Bronchial epithelial cell (primary cell): ENCODE results near the gene APBB2. TPM values are rescaled to one million over a fixed set of nuclear protein-coding genes. Genes with fewer than 3 reads are reported as not detected.

Experiments used
- DNase-seq: peaks from one replicate; pipeline ENCODE4 v3.0.0-alpha.2; 2010; ENCODE audit warnings: low read depth
- FAIRE-seq: peaks from 2 replicates; lab custom pipeline; 2011; peaks lifted over from hg19 to GRCh38; lab: Jason Lieb, UNC
- H3K27me3 ChIP-seq: 2 replicates; pipeline ENCODE4 v1.5.1; 2011; ENCODE audit warnings: low read length; ENCODE audit not compliant: control insufficient read depth, insufficient read depth
- H3K36me3 ChIP-seq: 2 replicates; pipeline ENCODE4 v1.5.1; 2011; ENCODE audit warnings: low read length; ENCODE audit not compliant: control insufficient read depth, insufficient read depth
- H3K4me3 ChIP-seq: 2 replicates; pipeline ENCODE4 v1.5.1; 2011; ENCODE audit warnings: mild to moderate bottlenecking, low read depth, low read length, control low read depth
- CTCF ChIP-seq: IDR thresholded peaks from 2 replicates; pipeline ENCODE4 v1.5.1; 2011; ENCODE audit warnings: mild to moderate bottlenecking, moderate library complexity, low read length, control low read depth, inconsistent platforms; ENCODE audit not compliant: insufficient read depth, severe bottlenecking
- total RNA-seq: library from RNA; depleted of rRNA; stranded (reverse); fragments of >200 nt; gene quantifications from 2 replicates; pipeline ENCODE4 v1.2.1, GENCODE V29; 2014

APBB2 gene
- total RNA-seq, 1 donor from 2014 or later, result 39.2 TPM

- no peak for TF ChIP-seq CTCF
- Histone ChIP-seq H3K27me3 (no peaks in the 10 kb centered on the region), H3K4me3 (no peak overlapping the region), H3K36me3 (peaks cover 1% of the 10 kb centered on the region)
- FAIRE-seq, result no peak
- DNase-seq, result peak; percentile 63
Observed at GRCh38 chr4:41143311-41144039, 70.9 kb downstream of the APBB2 start.

- no peak for FAIRE-seq
- peaks cover 1% of the 10 kb centered on the region for H3K36me3 ChIP-seq
- H3K4me3 ChIP-seq, result no peak overlapping the region
- TF ChIP-seq CTCF, result no peak
- H3K27me3 ChIP-seq, result no peaks in the 10 kb centered on the region
- DNase-seq, result no peak
Observed at GRCh38 chr4:41142376-41143310, 71.7 kb downstream of the APBB2 start.

GRCh38 chr4:41141900-41142299 is 72.4 kb downstream of the APBB2 start:
- no peak for TF ChIP-seq CTCF
- H3K27me3 ChIP-seq, result no peaks in the 10 kb centered on the region
- H3K4me3 ChIP-seq, result no peak overlapping the region
- FAIRE-seq (no peak), DNase-seq (peak; percentile 76)
- peaks cover 1% of the 10 kb centered on the region for H3K36me3 ChIP-seq

- Histone ChIP-seq H3K27me3 (no peaks in the 10 kb centered on the region), H3K36me3 (peaks cover 1% of the 10 kb centered on the region), H3K4me3 (no peak overlapping the region)
- FAIRE-seq (no peak), DNase-seq (no peak)
- TF ChIP-seq CTCF, result no peak
Observed at GRCh38 chr4:41140410-41140809, 73.9 kb downstream of the APBB2 start.

GRCh38 chr4:41137879-41138278 is 76.5 kb downstream of the APBB2 start:
- TF ChIP-seq CTCF, result no peak
- Histone ChIP-seq H3K36me3 (peaks cover 1% of the 10 kb centered on the region), H3K27me3 (no peaks in the 10 kb centered on the region), H3K4me3 (no peak overlapping the region)
- FAIRE-seq (no peak), DNase-seq (no peak)
